Lower lobe of right lung (tissue), 2 donors: ENCODE results near the gene CDK1. TPM values are rescaled to one million over a fixed set of nuclear protein-coding genes. Genes with fewer than 3 reads are reported as not detected.

Experiments
- ATAC-seq, 2 donors: fragments of 200-7000 bp; cut with Tn5 transposase; one replicate each; pipeline ENCODE4 v1.9.1; 2020 to 2022; ENCODE audit warnings: mild to moderate bottlenecking in 2 of 2, moderate library complexity in 2 of 2
- DNase-seq: peaks from one replicate; pipeline ENCODE4 v3.0.0-alpha.2; 2020
- H3K27ac ChIP-seq: fragments of 200-600 bp; one replicate; pipeline ENCODE4 v1.8.0; 2022
- H3K27me3 ChIP-seq: fragments of 200-600 bp; one replicate; pipeline ENCODE4 v1.8.0; 2022; ENCODE audit warnings: low read depth
- H3K36me3 ChIP-seq: fragments of 200-600 bp; one replicate; pipeline ENCODE4 v1.8.0; 2022; ENCODE audit warnings: mild to moderate bottlenecking
- H3K4me1 ChIP-seq: fragments of 200-600 bp; one replicate; pipeline ENCODE4 v1.8.0; 2022
- H3K4me3 ChIP-seq: fragments of 200-600 bp; one replicate; pipeline ENCODE4 v1.8.0; 2022; ENCODE audit warnings: mild to moderate bottlenecking
- H3K9me3 ChIP-seq: fragments of 200-600 bp; one replicate; pipeline ENCODE4 v1.8.0; 2022
- CTCF ChIP-seq: fragments of 200-600 bp; IDR thresholded peaks from one replicate; pipeline ENCODE4 v1.8.0; 2022; ENCODE audit warnings: antibody characterized with exemption, mild to moderate bottlenecking
- intact Hi-C: fragments of 100-400 bp; cut with DNase I; formaldehyde crosslinking; loops from one replicate; pipeline ENCODE4 v1.11.0; 2022
- total RNA-seq: library from RNA; stranded (reverse); fragmentation: NEBNext Ultra II Directional; extraction: Animal tissue kit (Norgen Biotek cat#: 25700); gene quantifications from one replicate; pipeline ENCODE4 v1.2.1, GENCODE V29; 2021
- donor health status: DM: no; HTN: yes; CAD: no; lungs with severe emphysema.

CDK1 gene
- total RNA-seq, 1 donor from 2014 or later: 4.3 TPM

GRCh38 chr10:60798031-60798430 is 19.8 kb downstream of the CDK1 start:
- ATAC-seq (no peak), DNase-seq (no peak)
- intact Hi-C loops: no loop called here
- Histone ChIP-seq H3K4me1 (peaks cover 15% of the 10 kb centered on the region), H3K27me3 (no peaks in the 10 kb centered on the region), H3K9me3 (no peaks in the 10 kb centered on the region), H3K27ac (no peak overlapping the region), H3K4me3 (no peak overlapping the region), H3K36me3 (no peaks in the 10 kb centered on the region)
- TF ChIP-seq CTCF: no peak

DNA sequence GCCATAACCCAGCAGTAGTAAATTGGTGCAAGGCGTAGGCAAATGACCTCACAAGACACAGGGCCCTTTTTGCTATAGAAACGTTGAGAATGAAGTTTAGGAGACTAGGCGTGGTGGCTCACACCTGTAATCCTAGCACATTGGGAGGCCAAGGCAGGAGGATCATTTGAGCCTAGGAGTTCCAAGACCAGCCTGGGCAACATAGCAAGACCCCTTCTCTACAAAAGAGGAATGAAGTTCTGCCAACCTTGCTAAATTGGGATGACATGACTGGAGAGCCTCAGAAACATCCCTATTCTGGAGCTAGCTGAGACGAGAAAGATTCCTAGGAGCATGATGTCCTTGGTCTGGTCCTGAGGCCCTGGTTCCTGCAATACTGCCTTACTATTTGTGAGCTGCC is 20.6 kb downstream of the CDK1 start:
- Histone ChIP-seq H3K9me3 (no peaks in the 10 kb centered on the region), H3K4me1 (peaks cover 15% of the 10 kb centered on the region), H3K27ac (no peak overlapping the region), H3K4me3 (no peak overlapping the region), H3K27me3 (no peaks in the 10 kb centered on the region), H3K36me3 (no peaks in the 10 kb centered on the region)
- ATAC-seq (no peak), DNase-seq (no peak)
- no peak for TF ChIP-seq CTCF
- intact Hi-C loops: no loop called here

DNA sequence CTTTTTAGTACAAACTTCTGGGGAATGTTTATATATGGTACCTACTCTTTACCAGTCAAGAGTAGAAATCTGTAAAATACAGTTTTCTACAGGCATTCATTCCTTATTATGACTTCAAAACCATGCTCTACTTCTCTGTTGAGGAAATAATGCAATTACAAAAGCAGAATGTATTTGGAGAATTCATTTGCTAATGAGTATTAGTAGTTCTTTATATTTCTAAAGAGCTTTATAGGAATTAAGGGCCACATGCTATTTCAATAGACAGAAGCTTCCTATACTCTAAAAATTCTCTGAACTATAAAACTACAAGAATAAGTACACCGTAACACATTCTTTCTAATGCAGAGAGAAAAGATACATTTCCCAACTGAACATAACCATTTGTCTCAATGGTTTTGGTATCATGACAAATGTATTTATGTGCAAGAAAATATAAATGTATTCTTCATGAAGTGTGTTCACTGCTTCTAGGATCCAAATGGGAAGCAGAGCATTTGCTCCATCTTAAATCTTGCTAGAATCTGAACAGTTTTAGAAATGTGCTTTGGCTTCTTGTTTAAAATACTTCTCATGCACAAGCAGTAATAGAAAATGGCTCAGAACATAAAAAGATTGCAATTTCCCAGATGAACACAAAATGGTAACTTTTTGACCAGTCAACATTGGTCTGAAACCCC is 21.8 kb downstream of the CDK1 start:
- H3K9me3 ChIP-seq: no peaks in the 10 kb centered on the region
- ATAC-seq (no peak), DNase-seq (no peak)
- no peak for TF ChIP-seq CTCF
- peaks cover 15% of the 10 kb centered on the region for H3K4me1 ChIP-seq
- no peaks in the 10 kb centered on the region for H3K27me3 ChIP-seq
- H3K4me3 ChIP-seq: no peak overlapping the region
- H3K36me3 ChIP-seq: no peaks in the 10 kb centered on the region
- intact Hi-C loops: no loop called here
- H3K27ac ChIP-seq: no peak overlapping the region

DNA sequence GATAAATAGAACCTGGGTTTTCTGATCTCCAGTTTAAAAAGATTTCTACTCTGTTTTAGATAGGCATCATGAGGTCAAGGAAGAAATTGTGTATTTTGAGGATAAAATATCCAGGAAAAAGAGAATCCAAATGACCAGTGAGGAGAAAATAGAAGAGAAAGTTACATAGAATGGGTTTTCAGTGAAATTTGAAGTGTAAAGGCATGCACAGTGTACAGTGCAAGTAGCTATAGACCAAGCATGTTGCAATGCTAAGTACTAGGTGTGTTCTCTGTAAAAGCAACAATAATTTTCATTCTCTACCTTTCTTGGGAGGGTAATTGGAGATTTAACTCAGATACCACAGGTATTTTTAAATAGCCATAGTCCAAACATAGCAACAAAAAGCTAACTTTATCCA is 22.6 kb downstream of the CDK1 start:
- ATAC-seq: no peak
- Histone ChIP-seq H3K36me3 (no peaks in the 10 kb centered on the region), H3K4me1 (peaks cover 15% of the 10 kb centered on the region), H3K27me3 (no peaks in the 10 kb centered on the region), H3K27ac (no peak overlapping the region), H3K9me3 (no peaks in the 10 kb centered on the region), H3K4me3 (no peak overlapping the region)
- no peak for TF ChIP-seq CTCF
- intact Hi-C loops: no loop called here
- DNase-seq: no peak

DNA sequence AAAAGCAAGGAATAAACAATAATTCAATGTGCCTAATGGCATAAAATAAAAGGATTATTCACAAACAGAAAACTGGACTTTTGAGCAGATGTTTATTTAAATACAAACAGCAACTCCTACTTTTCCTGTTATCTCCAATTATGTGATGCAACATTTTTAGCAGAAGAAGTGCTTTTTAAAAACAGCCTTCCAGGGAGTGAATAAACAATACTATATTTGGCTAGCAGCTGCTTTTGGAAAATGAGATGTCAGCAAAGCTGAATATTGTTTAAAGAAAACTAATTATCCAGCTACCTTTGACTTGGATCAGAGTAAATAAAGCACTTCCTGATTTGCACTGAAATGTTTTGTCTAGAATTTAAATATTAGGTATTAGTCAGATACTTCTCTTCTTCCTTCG is 23.2 kb downstream of the CDK1 start:
- DNase-seq: no peak
- no peak overlapping the region for H3K27ac ChIP-seq
- intact Hi-C loops: no loop called here
- no peak overlapping the region for H3K4me3 ChIP-seq
- H3K9me3 ChIP-seq: no peaks in the 10 kb centered on the region
- no peaks in the 10 kb centered on the region for H3K27me3 ChIP-seq
- peaks cover 15% of the 10 kb centered on the region for H3K4me1 ChIP-seq
- no peak for ATAC-seq
- no peak for TF ChIP-seq CTCF
- H3K36me3 ChIP-seq: no peaks in the 10 kb centered on the region
